ENCODE results near the gene TYK2. TPM values are rescaled to one million over a fixed set of nuclear protein-coding genes. Genes with fewer than 3 reads are reported as not detected.
A peak's percentile ranks its signal among the peaks of the same experiment; 100 is the strongest.
"Not testable (repeated sequence)": the region's sequence is repeated elsewhere in the genome, so short reads cannot be mapped to it uniquely, and the experiment has no call there.

The TYK2 gene
- total RNA-seq, 6 experiments from 2014 or later: 63.9 to 106 (median 72.9) TPM

- DNase-seq (peak; percentile 97), ATAC-seq (peak; percentile 93 to 96 (median 94))
- intact Hi-C loops (cut with DNase I): no loop called here
- TF ChIP-seq POLR2A (IDR thresholded peaks at IDR 0.05) (peak; percentile 86), CTCF (IDR thresholded peaks at IDR 0.05) (no peak)
- Histone ChIP-seq H3K4me1 (peaks cover 0 to 22% (median 7%) of the 10 kb centered on the region in 4 donors), H3K36me3 (no peaks in the 10 kb centered on the region), H3K27ac (peak within 1 kb of the TSS; percentile 13 to 63 (median 52)), H3K4me3 (peak within 1 kb of the TSS; percentile 56 to 91 (median 91)), H3K9me3 (no peaks in the 10 kb centered on the region), H3K27me3 (no peaks in the 10 kb centered on the region)
- WGBS (ENCODE audit: insufficient coverage, low coverage, low lambda C conversion rate, missing lambda C conversion rate): 1% methylated on average over 17 of the region's 69 CpGs
These were observed 23.0 kb upstream of the TYK2 start, which contains the start of gene CDC37 for GRCh38 chr19:10403137-10404021. CDC37 (minus strand) TSS chr19:10403542; CDS start chr19:10403479, 63 bp downstream.

- no peaks in the 10 kb centered on the region for H3K27me3 ChIP-seq
- intact Hi-C loops (cut with DNase I): no loop called here
- no peaks in the 10 kb centered on the region for H3K9me3 ChIP-seq
- H3K4me1 ChIP-seq: peaks cover 0 to 22% (median 7%) of the 10 kb centered on the region in 4 donors
- no peaks in the 10 kb centered on the region for H3K36me3 ChIP-seq
- 0% methylated on average over 15 of the region's 15 CpGs for WGBS (ENCODE audit: insufficient coverage, low coverage, low lambda C conversion rate, missing lambda C conversion rate)
- DNase-seq: peak in 1 of 3 donors; percentile 64
- peak; percentile 4 to 9 (median 6) for ATAC-seq
- H3K27ac ChIP-seq: peak overlapping the region; percentile 13 to 63 (median 52)
- no peak for TF ChIP-seq CTCF (IDR thresholded peaks at IDR 0.05)
- peak; percentile 8 for TF ChIP-seq POLR2A (IDR thresholded peaks at IDR 0.05)
- peak overlapping the region; percentile 56 to 91 (median 91) for H3K4me3 ChIP-seq
These were observed 22.2 kb upstream of the TYK2 start for GRCh38 chr19:10402441-10403038.

GRCh38 chr19:10399878-10400277 is 19.5 kb upstream of the TYK2 start:
- DNase-seq: no peak
- H3K9me3 ChIP-seq: no peaks in the 10 kb centered on the region
- TF ChIP-seq POLR2A (IDR thresholded peaks at IDR 0.05): no peak
- no peak for TF ChIP-seq CTCF (IDR thresholded peaks at IDR 0.05)
- ATAC-seq: no peak
- H3K4me1 ChIP-seq: peaks cover 0 to 22% (median 7%) of the 10 kb centered on the region in 4 donors
- no peak overlapping the region for H3K4me3 ChIP-seq
- intact Hi-C loops (cut with DNase I): no loop called here
- H3K27ac ChIP-seq: no peak overlapping the region
- no peaks in the 10 kb centered on the region for H3K27me3 ChIP-seq
- H3K36me3 ChIP-seq: peaks cover 0 to 6% (median 1%) of the 10 kb centered on the region in 4 donors
- 100% methylated on average over 2 of the region's 8 CpGs for WGBS (ENCODE audit: insufficient coverage, low coverage, low lambda C conversion rate, missing lambda C conversion rate)

- Histone ChIP-seq H3K36me3 (peaks cover 0 to 11% (median 2%) of the 10 kb centered on the region in 4 donors), H3K4me1 (peaks cover 0 to 18% (median 5%) of the 10 kb centered on the region in 4 donors)
- H3K4me3 ChIP-seq; H3K9me3 ChIP-seq; H3K27ac ChIP-seq; DNase-seq; intact Hi-C loops (cut with DNase I); H3K27me3 ChIP-seq; ATAC-seq: not testable (repeated sequence)
- 91% methylated on average over 7 of the region's 8 CpGs for WGBS (ENCODE audit: insufficient coverage, low coverage, low lambda C conversion rate, missing lambda C conversion rate)
These were observed 19.0 kb upstream of the TYK2 start for GRCh38 chr19:10399340-10399739.

GRCh38 chr19:10398819-10399218 is 18.4 kb upstream of the TYK2 start:
- Histone ChIP-seq H3K4me1 (peaks cover 0 to 16% (median 3%) of the 10 kb centered on the region in 4 donors), H3K27ac (no peak overlapping the region), H3K36me3 (peaks cover 0 to 15% (median 3%) of the 10 kb centered on the region in 4 donors), H3K27me3 (no peaks in the 10 kb centered on the region), H3K4me3 (no peak overlapping the region), H3K9me3 (no peaks in the 10 kb centered on the region)
- no peak for ATAC-seq
- DNase-seq: no peak
- TF ChIP-seq POLR2A (IDR thresholded peaks at IDR 0.05) (no peak), CTCF (IDR thresholded peaks at IDR 0.05) (no peak)
- intact Hi-C loops (cut with DNase I): no loop called here
- WGBS (ENCODE audit: insufficient coverage, low coverage, low lambda C conversion rate, missing lambda C conversion rate): 60% methylated on average over 2 of the region's 9 CpGs
